Aorta (tissue), 5 donors: ENCODE data around the gene BTLA. TPM values are rescaled to one million over a fixed set of nuclear protein-coding genes. Genes with fewer than 3 reads are reported as not detected.

Source experiments
- ATAC-seq: fragments of 200-7000 bp; cut with Tn5 transposase; one replicate; pipeline ENCODE4 v1.9.1; 2022; ENCODE audit warnings: moderate library complexity; ENCODE audit not compliant: low FRiP score
- DNase-seq, 2 donors: peaks; one replicate each; pipeline ENCODE4 v3.0.0-alpha.2; 2020
- H3K27ac ChIP-seq, 2 donors: one replicate each; pipeline ENCODE4 v1.5.1; 2013; ENCODE audit warnings: low read length in 2 of 2, mild to moderate bottlenecking in 2 of 2, moderate library complexity in 2 of 2, control low read depth in 1 of 2, inconsistent platforms in 1 of 2, low read depth in 1 of 2
- H3K27me3 ChIP-seq, 2 donors: one replicate each; pipeline ENCODE4 v1.6.1; 2013; ENCODE audit warnings: control low read depth in 1 of 2, low read length in 1 of 2, mild to moderate bottlenecking in 1 of 2, moderate library complexity in 1 of 2; ENCODE audit not compliant: insufficient read depth in 2 of 2, control insufficient read depth in 1 of 2
- H3K36me3 ChIP-seq, 2 donors: one replicate each; pipeline ENCODE4 v1.6.1; 2013; ENCODE audit warnings: control low read depth in 1 of 2, low read length in 1 of 2, mild to moderate bottlenecking in 1 of 2; ENCODE audit not compliant: insufficient read depth in 2 of 2, control insufficient read depth in 1 of 2
- H3K4me1 ChIP-seq, 2 donors: one replicate each; pipeline ENCODE4 v1.6.1; 2013; ENCODE audit warnings: low read length in 2 of 2, control low read depth in 1 of 2, mild to moderate bottlenecking in 1 of 2, moderate library complexity in 1 of 2; ENCODE audit not compliant: insufficient read depth in 2 of 2, control insufficient read depth in 1 of 2
- H3K4me3 ChIP-seq, 2 donors: one replicate each; pipeline ENCODE4 v1.5.1; 2013; ENCODE audit warnings: low read length in 2 of 2, control low read depth in 1 of 2, mild to moderate bottlenecking in 1 of 2
- H3K9me3 ChIP-seq: one replicate; pipeline ENCODE4 v1.6.1; 2013; ENCODE audit warnings: mild to moderate bottlenecking, low read length; ENCODE audit not compliant: control insufficient read depth
- WGBS, 2 donors: extraction: QIAGEN DNeasy Blood & Tissue Kit; methylation state at CpG; one replicate each; pipeline ENCODE4 v1.1.7; 2013; 5-methylcytosine and 5-hydroxymethylcytosine counted together
- intact Hi-C, 2 donors: fragments of 100-400 bp; cut with DNase I; formaldehyde crosslinking; loops; one replicate each; pipeline versions ENCODE4 v1.14.2 to v1.15.0; 2022
- polyA plus RNA-seq, 2 donors: library from polyadenylated mRNA; stranded (reverse); fragments of 200-250 nt; gene quantifications; one replicate each; pipeline ENCODE4 v1.2.3, GENCODE V29; 2013
- total RNA-seq, 2 donors: library from RNA; stranded (reverse); fragmentation: NEBNext Ultra II Directional; extraction: Animal tissue kit (Norgen Biotek cat#: 25700); gene quantifications; one replicate each; pipeline ENCODE4 v1.2.1, GENCODE V29; 2021
- donor health status: healthy with polysubstance abuse.
- donor health status: Bipolar disorder and iron deficiency.
- donor health status: DM: no; HTN: no; CAD: no.
- donor health status: DM: no; HTN: no; CAD: no.
- donor health status: DM: yes; HTN: yes; CAD: no.

The BTLA gene
- total and polyA plus RNA-seq, 4 donors, result 0.13 to 3.8 (median 0.83) TPM

DNA sequence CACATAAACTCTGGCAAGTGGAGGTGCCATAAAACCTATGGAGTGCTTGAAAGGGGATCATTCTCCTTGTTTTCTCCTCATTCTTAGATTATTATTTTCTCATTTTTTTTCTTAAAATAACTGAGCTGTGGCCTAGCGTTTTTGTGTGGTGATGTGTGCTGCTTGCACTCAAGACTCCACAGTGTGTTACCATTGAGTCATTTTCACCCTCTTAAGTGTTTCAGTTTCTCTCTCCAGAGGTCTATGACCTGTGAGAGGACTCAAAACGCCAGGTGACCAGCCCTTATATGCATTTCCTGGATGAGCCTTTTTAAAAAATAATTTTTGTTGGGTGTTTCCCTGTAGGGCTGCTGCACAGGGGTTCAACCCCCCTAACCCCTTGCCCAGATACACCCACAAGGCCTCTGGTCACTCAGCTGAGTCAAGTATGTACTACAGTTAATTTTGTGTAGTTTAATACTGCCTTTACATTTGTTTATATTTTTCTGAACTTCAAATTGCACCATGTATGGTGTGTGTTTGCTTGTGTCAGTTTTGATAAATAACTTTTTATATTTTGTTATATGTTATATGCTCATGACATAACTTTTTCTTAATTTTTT, 15.4 kb upstream of the BTLA start:
- H3K27ac ChIP-seq, result no peak overlapping the region
- 51 to 52% methylated on average over 2 of the region's 2 CpGs for WGBS, 2 donors
- ATAC-seq (no peak), DNase-seq (no peak)
- no peaks in the 10 kb centered on the region for H3K27me3 ChIP-seq
- H3K9me3 ChIP-seq, result no peaks in the 10 kb centered on the region
- H3K4me1 ChIP-seq, result no peaks in the 10 kb centered on the region
- no peak overlapping the region for H3K4me3 ChIP-seq
- no peaks in the 10 kb centered on the region for H3K36me3 ChIP-seq
- intact Hi-C loops, result loop anchor here in 1 of 2 donors (5.0 kb wide), 1 partner anchor 182 kb away; the partner anchor contains the start of gene CD200

DNA sequence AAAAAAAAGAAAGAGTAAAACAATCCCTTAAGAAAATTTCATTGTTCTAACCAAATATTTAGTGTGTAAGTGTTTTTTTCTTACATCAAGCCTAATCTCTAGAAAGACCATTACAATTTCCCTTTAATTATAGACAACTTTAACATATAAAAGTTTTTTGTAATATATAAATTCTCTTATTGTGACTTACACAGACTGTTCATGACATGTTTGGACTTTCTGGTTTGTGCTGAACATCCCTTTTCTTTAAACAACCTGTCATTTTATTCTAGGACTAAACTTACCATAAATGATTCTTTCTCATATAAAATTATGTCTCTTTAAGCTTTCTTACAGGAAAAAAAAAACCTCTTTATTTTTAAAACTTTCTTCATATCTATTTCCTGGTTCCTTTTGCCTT, 13.0 kb upstream of the BTLA start:
- intact Hi-C loops, result no loop called here
- H3K9me3 ChIP-seq, result no peaks in the 10 kb centered on the region
- no peaks in the 10 kb centered on the region for H3K4me1 ChIP-seq
- H3K4me3 ChIP-seq, result no peak overlapping the region
- ATAC-seq (no peak), DNase-seq (no peak)
- H3K27me3 ChIP-seq, result no peaks in the 10 kb centered on the region
- H3K27ac ChIP-seq, result no peak overlapping the region
- no peaks in the 10 kb centered on the region for H3K36me3 ChIP-seq

DNA sequence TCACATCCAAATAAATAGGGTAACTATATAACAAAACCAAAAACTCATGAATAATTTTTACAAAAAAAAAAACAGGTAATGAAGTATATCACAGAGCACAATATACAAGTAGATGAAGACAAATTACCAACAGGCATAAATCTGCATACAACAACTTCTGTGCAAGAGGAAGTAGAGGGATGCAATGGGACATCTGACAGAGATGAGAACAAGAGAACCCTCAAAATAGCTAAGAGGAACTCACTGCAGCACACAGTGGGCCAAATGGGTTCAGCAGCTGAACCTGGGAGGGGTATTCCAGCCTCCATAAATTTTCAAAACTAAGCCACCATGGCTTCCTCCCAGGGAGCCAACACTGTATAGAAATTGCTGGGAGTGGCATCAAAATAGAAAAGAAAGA, 9.6 kb upstream of the BTLA start:
- H3K27ac ChIP-seq, result peak overlapping the region; percentile 76 to 88
- H3K27me3 ChIP-seq, result no peaks in the 10 kb centered on the region

DNA sequence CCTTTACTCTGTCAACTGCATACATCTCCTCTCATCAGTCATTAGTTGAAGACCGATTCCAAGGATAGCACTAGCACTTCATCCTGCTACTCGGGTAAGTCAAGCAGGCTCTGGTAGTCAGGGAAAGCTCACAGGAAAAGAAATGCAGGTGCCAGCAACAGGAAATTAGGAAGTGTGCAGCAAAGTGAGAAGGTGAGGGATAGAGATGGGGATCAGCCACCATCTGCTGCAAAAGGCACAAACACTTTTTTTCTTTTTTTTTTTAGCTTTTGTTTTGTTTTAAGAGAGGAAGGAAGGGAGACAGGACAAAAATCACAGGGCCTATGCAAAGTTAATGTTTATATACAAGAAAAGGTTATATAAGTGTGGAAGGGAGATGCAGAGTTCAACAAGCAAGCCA, 9.0 kb upstream of the BTLA start:
- Histone ChIP-seq H3K27ac (no peak overlapping the region), H3K4me1 (no peaks in the 10 kb centered on the region), H3K9me3 (no peaks in the 10 kb centered on the region), H3K36me3 (no peaks in the 10 kb centered on the region), H3K27me3 (no peaks in the 10 kb centered on the region), H3K4me3 (no peak overlapping the region)
- no peak for DNase-seq
- intact Hi-C loops, result loop anchor here in 1 of 2 donors (2.0 kb wide), 1 partner anchor 39 kb away; no protein-coding TSS in a partner anchor
- no peak for ATAC-seq
- WGBS, 2 donors, result 85 to 88% methylated on average over 2 of the region's 2 CpGs

More for the DNA sequence above, 9.6 kb upstream of the BTLA start:
- Histone ChIP-seq H3K4me3 (no peak overlapping the region), H3K4me1 (no peaks in the 10 kb centered on the region), H3K9me3 (no peaks in the 10 kb centered on the region), H3K36me3 (no peaks in the 10 kb centered on the region)
- ATAC-seq, result no peak
- no peak for DNase-seq
- intact Hi-C loops, result loop anchor here in 1 of 2 donors (2.0 kb wide), 1 partner anchor 40 kb away; no protein-coding TSS in a partner anchor

DNA sequence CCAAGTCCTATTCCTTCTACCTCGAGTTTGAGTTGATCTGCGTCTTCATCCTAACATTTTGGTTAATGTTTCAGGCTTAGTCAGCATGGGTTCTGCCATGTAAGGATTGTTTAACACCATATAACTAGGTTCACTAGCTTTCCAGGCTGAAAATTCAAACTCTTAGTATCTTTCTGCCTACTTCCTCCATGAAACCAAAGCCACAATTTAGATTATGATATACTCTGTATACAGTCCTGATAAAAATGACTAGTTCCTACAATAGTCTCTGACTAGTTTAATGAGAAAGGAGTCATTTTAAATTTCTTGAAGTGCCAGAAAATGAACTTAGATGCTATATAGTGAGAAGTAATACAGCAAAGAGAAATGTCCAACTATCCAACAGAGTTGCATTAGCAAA, 6.6 kb upstream of the BTLA start:
- ATAC-seq (no peak), DNase-seq (no peak)
- no peaks in the 10 kb centered on the region for H3K27me3 ChIP-seq
- H3K4me3 ChIP-seq, result no peak overlapping the region
- H3K36me3 ChIP-seq, result no peaks in the 10 kb centered on the region
- H3K27ac ChIP-seq, result no peak overlapping the region
- H3K4me1 ChIP-seq, result no peaks in the 10 kb centered on the region
- no peaks in the 10 kb centered on the region for H3K9me3 ChIP-seq
- intact Hi-C loops, result no loop called here
- WGBS, 2 donors, result 38% methylated on average over 2 of the region's 2 CpGs

DNA sequence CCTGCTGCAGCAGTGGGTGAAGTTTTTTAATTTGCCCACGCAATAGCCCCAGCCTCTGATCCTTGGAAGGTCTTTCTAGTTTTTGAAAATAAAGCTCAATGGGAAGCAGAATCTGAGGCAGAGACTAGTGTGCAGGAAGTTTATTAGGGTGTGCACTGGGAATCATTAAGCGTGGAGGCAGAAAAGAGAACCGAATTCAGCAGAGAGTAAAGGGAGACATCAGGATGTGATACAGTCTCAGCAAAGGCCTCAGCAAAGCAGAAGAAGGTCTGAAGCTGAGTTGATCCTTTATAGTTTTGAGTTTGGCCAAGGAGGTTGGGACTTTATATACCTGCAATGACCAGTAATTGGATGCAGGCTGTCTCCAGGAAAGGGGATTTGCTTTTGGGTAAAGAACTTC, 4.9 kb upstream of the BTLA start:
- no peak for DNase-seq
- no peak overlapping the region for H3K27ac ChIP-seq
- no peaks in the 10 kb centered on the region for H3K36me3 ChIP-seq
- WGBS, 2 donors, result 89 to 92% methylated on average over 3 of the region's 3 CpGs
- ATAC-seq, result no peak
- no peaks in the 10 kb centered on the region for H3K9me3 ChIP-seq
- no peaks in the 10 kb centered on the region for H3K27me3 ChIP-seq
- H3K4me3 ChIP-seq, result no peak overlapping the region
- H3K4me1 ChIP-seq, result no peaks in the 10 kb centered on the region
- intact Hi-C loops, result no loop called here

DNA sequence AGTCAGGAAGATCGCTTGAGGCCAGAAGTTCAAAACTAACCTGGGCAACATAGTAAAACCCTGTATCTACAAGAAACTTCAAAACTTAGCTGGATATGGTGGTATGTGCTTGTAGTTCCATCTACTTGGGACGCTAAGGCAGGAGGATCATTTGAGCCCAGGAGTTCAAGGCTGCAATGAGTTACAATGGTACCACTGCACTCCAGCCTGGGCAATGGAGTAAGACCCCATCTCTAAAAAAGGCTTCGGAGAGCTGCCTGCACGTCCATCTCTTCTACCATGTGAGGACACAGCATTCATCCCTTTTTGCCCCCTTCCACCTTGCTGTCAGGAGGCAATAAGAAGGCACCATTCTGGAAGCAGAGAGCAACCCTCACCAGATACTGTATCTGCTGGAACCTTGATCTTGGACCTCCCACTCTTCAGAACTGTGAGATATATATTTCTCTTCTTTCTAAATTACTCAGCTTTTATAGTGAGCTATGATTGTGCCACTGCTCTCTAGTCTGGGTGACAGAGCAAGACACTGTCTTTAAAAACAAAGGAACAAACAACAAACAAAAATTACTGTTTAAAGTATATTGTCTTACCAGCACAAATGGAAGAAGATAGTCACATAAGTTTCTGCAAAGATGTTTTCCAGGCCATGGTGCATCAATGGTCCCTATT, 4.2 kb upstream of the BTLA start:
- intact Hi-C loops, result no loop called here
- H3K27me3 ChIP-seq, result no peaks in the 10 kb centered on the region
- no peaks in the 10 kb centered on the region for H3K4me1 ChIP-seq
- no peak overlapping the region for H3K4me3 ChIP-seq
- H3K9me3 ChIP-seq, result no peaks in the 10 kb centered on the region
- DNase-seq, result no peak
- ATAC-seq, result no peak
- H3K27ac ChIP-seq, result no peak overlapping the region
- H3K36me3 ChIP-seq, result no peaks in the 10 kb centered on the region
- 94 to 97% methylated on average over 4 of the region's 4 CpGs for WGBS, 2 donors

DNA sequence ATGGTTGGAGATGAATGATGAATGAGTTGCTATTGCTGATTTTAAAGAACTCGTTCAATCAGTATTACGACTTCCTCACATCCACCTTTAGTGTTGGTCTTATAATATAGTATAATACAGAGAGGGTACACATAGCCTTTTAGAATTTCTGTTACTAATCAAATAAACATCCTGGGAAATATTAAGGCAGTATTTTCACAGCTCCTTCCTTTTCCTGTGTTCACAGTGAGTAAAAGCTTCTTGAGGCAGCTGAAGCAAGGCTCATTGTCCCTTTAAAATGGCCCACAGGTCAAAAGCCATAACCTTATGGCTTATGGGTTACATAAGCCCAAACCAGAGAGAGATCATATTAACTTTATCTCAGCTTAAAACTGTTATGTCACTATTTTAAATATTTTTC, 1.3 kb upstream of the BTLA start:
- no peak overlapping the region for H3K4me3 ChIP-seq
- no peaks in the 10 kb centered on the region for H3K9me3 ChIP-seq
- H3K4me1 ChIP-seq, result no peaks in the 10 kb centered on the region
- ATAC-seq (no peak), DNase-seq (no peak)
- intact Hi-C loops, result no loop called here
- no peaks in the 10 kb centered on the region for H3K27me3 ChIP-seq
- no peaks in the 10 kb centered on the region for H3K36me3 ChIP-seq
- H3K27ac ChIP-seq, result no peak overlapping the region
- 92 to 94% methylated on average over 2 of the region's 2 CpGs for WGBS, 2 donors

DNA sequence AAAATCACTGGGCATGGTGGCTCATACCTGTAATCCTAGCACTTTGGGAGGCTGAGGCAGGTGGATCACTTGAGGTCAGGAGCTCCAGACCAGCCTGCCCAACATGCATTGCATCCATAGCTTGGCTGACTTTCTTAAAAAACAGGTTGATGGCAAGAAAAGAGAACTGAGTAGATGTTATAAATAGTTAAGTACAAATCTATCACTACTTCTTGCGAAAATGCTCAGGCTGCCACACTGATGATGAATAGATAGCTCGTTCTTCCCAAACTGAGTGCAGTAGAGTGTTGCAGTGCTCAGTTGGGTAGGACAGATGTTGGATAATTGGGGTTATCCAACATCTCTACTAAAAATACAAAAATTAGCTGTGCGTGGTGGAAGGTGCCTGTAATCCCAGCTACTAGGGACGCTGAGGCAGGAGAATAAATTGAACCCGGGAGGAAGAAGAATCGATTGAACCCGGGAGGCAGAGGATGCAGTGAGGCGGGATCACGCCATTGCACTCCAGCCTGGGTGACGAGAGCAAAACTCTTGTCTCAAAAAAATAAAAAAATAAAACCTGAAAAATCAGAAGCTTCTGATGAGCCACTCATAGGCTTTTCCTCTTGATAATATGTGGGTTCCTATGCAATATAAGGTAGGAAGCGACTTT, 1.2 kb downstream of the BTLA start:
- DNase-seq (no peak), ATAC-seq (no peak)
- Histone ChIP-seq H3K27ac (no peak overlapping the region), H3K9me3 (no peaks in the 10 kb centered on the region), H3K36me3 (no peaks in the 10 kb centered on the region), H3K27me3 (no peaks in the 10 kb centered on the region), H3K4me3 (no peak overlapping the region), H3K4me1 (no peaks in the 10 kb centered on the region)
- intact Hi-C loops, result no loop called here
- WGBS, 2 donors, result 94 to 95% methylated on average over 11 of the region's 11 CpGs
